Right lobe of liver (tissue), 6 donors: ENCODE data around the gene TMEM220. TPM values are rescaled to one million over a fixed set of nuclear protein-coding genes. Genes with fewer than 3 reads are reported as not detected.
A peak's percentile ranks its signal among the peaks of the same experiment; 100 is the strongest.

Source experiments
- ATAC-seq, 4 donors: fragments of 200-7000 bp; cut with Tn5 transposase; one replicate each; pipeline ENCODE4 v1.9.1; 2020; ENCODE audit warnings: mild to moderate bottlenecking in 4 of 4, moderate library complexity in 4 of 4
- DNase-seq, 3 donors: peaks; one replicate each; pipeline ENCODE4 v3.0.0-alpha.2; 2020
- H3K27ac ChIP-seq, 3 donors: fragments of 200-600 bp; one replicate each; pipeline ENCODE4 v1.8.0; 2022
- H3K27me3 ChIP-seq, 2 donors: fragments of 200-600 bp; one replicate each; pipeline ENCODE4 v1.8.0; 2022
- H3K36me3 ChIP-seq, 4 donors: fragments of 200-600 bp; sonication (generic) in 1 of 4; one replicate each; pipeline versions ENCODE4 v1.5.1 to v1.8.0; 2017 to 2022; ENCODE audit warnings: control low read depth in 1 of 4
- H3K4me1 ChIP-seq, 4 donors: fragments of 200-600 bp; sonication (generic) in 1 of 4; one replicate each; pipeline versions ENCODE4 v1.5.1 to v1.8.0; 2017 to 2022; ENCODE audit warnings: control low read depth in 1 of 4
- H3K4me3 ChIP-seq, 3 donors: fragments of 200-600 bp; one replicate each; pipeline ENCODE4 v1.8.0; 2022
- H3K9me3 ChIP-seq, 4 donors: fragments of 200-600 bp; sonication (generic) in 1 of 4; one replicate each; pipeline versions ENCODE4 v1.5.1 to v1.8.0; 2017 to 2022; ENCODE audit warnings: control low read depth in 1 of 4
- POLR2A ChIP-seq: fragments of 450-650 bp; IDR thresholded peaks from one replicate; pipeline ENCODE4 v1.6.1; 2017; ENCODE audit warnings: antibody characterized with exemption, mild to moderate bottlenecking
- WGBS: methylation state at CpG from one replicate; pipeline ENCODE4 v1.1.6; 2018; ENCODE audit warnings: low coverage, low lambda C conversion rate; ENCODE audit not compliant: insufficient coverage; ENCODE audit errors: missing lambda C conversion rate; 5-methylcytosine and 5-hydroxymethylcytosine counted together
- intact Hi-C, 2 donors: fragments of 100-400 bp; cut with DNase I; formaldehyde crosslinking; loops; one replicate each; pipeline versions ENCODE4 v1.11.2 to v1.14.1; 2022
- total RNA-seq, 6 experiments: library from RNA; depleted of rRNA in 2 of 6; stranded (reverse); fragments of >200 nt in 2 of 6; fragmentation: NEBNext Ultra II Directional in 3 of 6; extraction: Animal tissue kit (Norgen Biotek cat#: 25700) in 3 of 6; gene quantifications; one replicate each; pipeline versions ENCODE4 v1.1.0 to v1.2.4, GENCODE V29; 2016 to 2023
- TF ChIP-seq, protein P1 (sequence below), 4 donors: fragments of 200-600 bp in 3 of 4; fragments of 450-650 bp in 1 of 4; IDR thresholded peaks; one replicate each; pipeline versions ENCODE4 v1.5.1 to v1.8.0; 2016 to 2022; ENCODE audit warnings: antibody characterized with exemption in 4 of 4, mild to moderate bottlenecking in 2 of 4
- donor health status: DM: no; HTN: yes; CAD: no.
- donor health status: DM: no; HTN: no; CAD: no.
- donor health status: DM: no; HTN: no; CAD: no.
- donor health status: DM: no; HTN: yes; CAD: no.
- donor health status: DM: no; HTN: yes; CAD: no.

TMEM220 gene
- total RNA-seq, 6 experiments from 2014 or later: 26.6 to 61.0 (median 43.2) TPM

DNA sequence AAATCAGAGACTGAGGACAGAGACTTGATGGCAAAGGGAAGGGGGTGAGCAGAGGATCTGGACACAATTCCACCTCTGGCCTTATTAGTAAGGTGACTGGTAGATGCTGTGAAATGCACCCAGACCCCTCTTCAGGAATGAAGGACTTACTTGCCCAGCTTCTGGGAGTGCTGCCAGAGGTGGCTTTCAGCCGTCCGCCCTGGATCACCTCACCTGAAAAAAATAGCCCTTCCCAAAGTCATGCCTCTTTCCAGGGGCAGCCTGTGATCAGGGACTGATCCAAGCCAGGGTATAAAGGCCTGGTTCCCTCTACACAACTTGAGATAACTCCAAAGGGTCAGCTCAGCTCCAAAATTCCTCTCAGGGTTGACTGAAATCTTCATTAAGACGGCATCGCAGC is 20.4 kb upstream of the TMEM220 start:
- ATAC-seq: peak in 3 of 4 donors; percentile 15 to 39 (median 24)

GRCh38 chr17:10748531-10749181 is 18.8 kb upstream of the TMEM220 start:
- ATAC-seq: peak in 1 of 4 donors; percentile 19
- TF ChIP-seq, protein P1, sequence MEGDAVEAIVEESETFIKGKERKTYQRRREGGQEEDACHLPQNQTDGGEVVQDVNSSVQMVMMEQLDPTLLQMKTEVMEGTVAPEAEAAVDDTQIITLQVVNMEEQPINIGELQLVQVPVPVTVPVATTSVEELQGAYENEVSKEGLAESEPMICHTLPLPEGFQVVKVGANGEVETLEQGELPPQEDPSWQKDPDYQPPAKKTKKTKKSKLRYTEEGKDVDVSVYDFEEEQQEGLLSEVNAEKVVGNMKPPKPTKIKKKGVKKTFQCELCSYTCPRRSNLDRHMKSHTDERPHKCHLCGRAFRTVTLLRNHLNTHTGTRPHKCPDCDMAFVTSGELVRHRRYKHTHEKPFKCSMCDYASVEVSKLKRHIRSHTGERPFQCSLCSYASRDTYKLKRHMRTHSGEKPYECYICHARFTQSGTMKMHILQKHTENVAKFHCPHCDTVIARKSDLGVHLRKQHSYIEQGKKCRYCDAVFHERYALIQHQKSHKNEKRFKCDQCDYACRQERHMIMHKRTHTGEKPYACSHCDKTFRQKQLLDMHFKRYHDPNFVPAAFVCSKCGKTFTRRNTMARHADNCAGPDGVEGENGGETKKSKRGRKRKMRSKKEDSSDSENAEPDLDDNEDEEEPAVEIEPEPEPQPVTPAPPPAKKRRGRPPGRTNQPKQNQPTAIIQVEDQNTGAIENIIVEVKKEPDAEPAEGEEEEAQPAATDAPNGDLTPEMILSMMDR (IDR thresholded peaks at IDR 0.05): no peak
- TF ChIP-seq POLR2A: no peak
- no peak overlapping the region for H3K27ac ChIP-seq
- intact Hi-C loops: loop anchor here in 1 of 2 donors (10.0 kb wide), 1 partner anchor 96 kb away; no protein-coding TSS in a partner anchor
- H3K9me3 ChIP-seq: no peaks in the 10 kb centered on the region
- 80% methylated on average over 4 of the region's 9 CpGs for WGBS
- H3K27me3 ChIP-seq: no peaks in the 10 kb centered on the region
- no peak for DNase-seq
- H3K36me3 ChIP-seq: no peaks in the 10 kb centered on the region
- H3K4me1 ChIP-seq: peaks cover 0 to 5% (median 0%) of the 10 kb centered on the region in 4 donors
- no peak overlapping the region for H3K4me3 ChIP-seq

More for the DNA sequence above, 20.4 kb upstream of the TMEM220 start:
- Histone ChIP-seq H3K27ac (no peak overlapping the region), H3K9me3 (no peaks in the 10 kb centered on the region), H3K4me1 (peaks cover 0 to 5% (median 0%) of the 10 kb centered on the region in 4 donors), H3K4me3 (no peak overlapping the region), H3K36me3 (no peaks in the 10 kb centered on the region), H3K27me3 (no peaks in the 10 kb centered on the region)
- WGBS: 85% methylated on average over 4 of the region's 4 CpGs
- DNase-seq: no peak
- TF ChIP-seq POLR2A: no peak
- TF ChIP-seq, protein P1 (IDR thresholded peaks at IDR 0.05): no peak
- intact Hi-C loops: no loop called here

GRCh38 chr17:10745231-10745630 is 15.4 kb upstream of the TMEM220 start:
- intact Hi-C loops: loop anchor here in 1 of 2 donors (10.0 kb wide), 1 partner anchor 100 kb away; no protein-coding TSS in a partner anchor
- 76% methylated on average over 6 of the region's 6 CpGs for WGBS
- Histone ChIP-seq H3K36me3 (no peaks in the 10 kb centered on the region), H3K27ac (no peak overlapping the region), H3K9me3 (no peaks in the 10 kb centered on the region), H3K4me1 (peaks cover 0 to 5% (median 0%) of the 10 kb centered on the region in 4 donors), H3K27me3 (no peaks in the 10 kb centered on the region), H3K4me3 (no peak overlapping the region)
- TF ChIP-seq, protein P1 (IDR thresholded peaks at IDR 0.05): no peak
- no peak for TF ChIP-seq POLR2A
- no peak for DNase-seq
- no peak for ATAC-seq

GRCh38 chr17:10744501-10745000 is 14.7 kb upstream of the TMEM220 start:
- peaks cover 0 to 5% (median 0%) of the 10 kb centered on the region in 4 donors for H3K4me1 ChIP-seq

More at GRCh38 chr17:10744501-10745000, 14.7 kb upstream of the TMEM220 start:
- Histone ChIP-seq H3K9me3 (no peaks in the 10 kb centered on the region), H3K27ac (no peak overlapping the region), H3K27me3 (no peaks in the 10 kb centered on the region), H3K4me3 (no peak overlapping the region), H3K36me3 (no peaks in the 10 kb centered on the region)
- ATAC-seq (peak; percentile 48 to 75 (median 62)), DNase-seq (no peak)
- TF ChIP-seq POLR2A: no peak
- TF ChIP-seq, protein P1 (IDR thresholded peaks at IDR 0.05): no peak
- WGBS: 22% methylated on average over 7 of the region's 7 CpGs
- intact Hi-C loops: loop anchor here in 1 of 2 donors (10.0 kb wide), 1 partner anchor 100 kb away; no protein-coding TSS in a partner anchor
